HG03520 (cell line): ENCODE measurements around the gene SNX9.

ENCODE experiments used
- ATAC-seq: cut with Tn5 transposase; IDR thresholded peaks from one replicate; pipeline ENCODE4 v1.9.1; 2021; ENCODE audit warnings: mild to moderate bottlenecking, moderate library complexity; ENCODE audit not compliant: unreplicated experiment

The SNX9 gene

DNA sequence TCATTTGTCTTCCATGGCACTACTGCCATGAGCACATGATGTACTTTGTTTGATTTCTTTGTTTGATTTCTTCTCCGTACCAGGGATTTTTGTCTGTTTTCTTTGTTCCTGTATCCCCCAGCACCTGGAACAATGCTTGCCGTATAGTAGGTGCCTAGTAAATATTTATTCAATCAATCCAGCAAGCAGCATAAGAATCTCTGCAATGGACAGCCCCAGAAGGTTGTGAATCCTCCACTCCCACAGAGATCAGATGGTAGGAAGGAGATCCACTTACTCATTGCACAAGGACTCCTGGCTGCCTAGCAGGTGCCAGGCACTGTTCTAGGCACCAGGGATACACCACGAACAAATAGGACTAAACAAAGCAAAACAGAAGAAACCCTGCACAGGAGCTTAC is 151.9 kb downstream of the SNX9 start:
- no peak for ATAC-seq

DNA sequence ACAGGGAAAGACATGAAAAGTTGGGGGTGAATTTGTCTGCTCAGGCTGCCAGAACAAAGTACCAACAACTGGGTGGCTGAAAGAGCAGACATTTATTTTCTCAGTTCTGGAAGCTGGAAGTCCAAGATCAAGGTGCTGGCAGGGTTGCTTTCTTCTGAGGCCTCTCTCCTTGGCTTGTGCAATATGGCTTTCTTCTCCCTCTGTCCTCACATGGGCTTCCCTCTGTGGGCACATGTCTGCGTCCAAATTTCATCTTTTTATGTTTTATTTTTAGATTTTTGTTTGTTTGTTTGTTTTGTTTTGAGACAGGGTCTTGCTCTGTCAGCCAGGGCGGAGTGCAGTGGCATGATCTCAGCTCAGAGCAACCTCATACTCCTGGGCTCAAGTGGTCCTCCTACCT is 152.4 kb downstream of the SNX9 start:
- no peak for ATAC-seq

DNA sequence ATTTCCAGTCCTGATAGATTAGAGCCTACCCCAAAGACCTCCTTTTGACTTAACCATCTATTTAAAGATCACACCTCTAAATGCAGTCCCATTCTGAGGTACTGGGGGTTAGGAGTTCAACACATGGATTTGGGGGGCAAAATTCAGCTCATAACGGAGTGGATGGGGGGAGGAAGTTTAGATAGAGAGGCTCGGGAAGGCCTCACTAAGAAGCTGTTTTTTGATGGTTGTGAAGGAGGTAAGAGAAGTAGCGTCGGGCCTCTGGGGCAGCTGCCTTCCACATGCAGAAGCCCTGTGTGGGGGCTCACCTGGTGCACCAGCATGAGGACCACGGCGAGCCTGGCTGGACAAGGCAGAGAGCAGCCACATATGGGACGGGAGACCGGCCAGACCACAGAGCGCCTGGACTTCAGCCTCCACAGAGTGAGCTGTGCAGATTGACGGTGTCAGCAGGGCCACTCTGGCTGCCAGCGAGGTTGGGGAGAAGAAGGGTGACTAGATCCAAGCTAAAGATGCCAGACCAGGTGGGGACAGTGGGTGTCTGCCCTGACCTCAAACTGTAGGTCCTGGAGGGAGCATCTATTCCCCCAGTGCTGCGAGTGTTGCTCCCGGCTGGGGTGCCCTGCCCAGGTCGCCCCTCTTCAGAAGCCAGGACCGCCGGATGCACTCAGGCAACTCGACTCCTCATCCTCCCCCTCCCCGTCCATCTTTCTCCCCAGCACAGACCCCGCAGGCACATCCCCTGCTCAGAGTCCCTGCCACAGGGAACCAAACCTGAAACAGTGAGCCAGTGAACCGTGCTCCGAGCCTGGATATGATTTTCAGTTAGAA is 153.5 kb downstream of the SNX9 start:
- no peak for ATAC-seq

DNA sequence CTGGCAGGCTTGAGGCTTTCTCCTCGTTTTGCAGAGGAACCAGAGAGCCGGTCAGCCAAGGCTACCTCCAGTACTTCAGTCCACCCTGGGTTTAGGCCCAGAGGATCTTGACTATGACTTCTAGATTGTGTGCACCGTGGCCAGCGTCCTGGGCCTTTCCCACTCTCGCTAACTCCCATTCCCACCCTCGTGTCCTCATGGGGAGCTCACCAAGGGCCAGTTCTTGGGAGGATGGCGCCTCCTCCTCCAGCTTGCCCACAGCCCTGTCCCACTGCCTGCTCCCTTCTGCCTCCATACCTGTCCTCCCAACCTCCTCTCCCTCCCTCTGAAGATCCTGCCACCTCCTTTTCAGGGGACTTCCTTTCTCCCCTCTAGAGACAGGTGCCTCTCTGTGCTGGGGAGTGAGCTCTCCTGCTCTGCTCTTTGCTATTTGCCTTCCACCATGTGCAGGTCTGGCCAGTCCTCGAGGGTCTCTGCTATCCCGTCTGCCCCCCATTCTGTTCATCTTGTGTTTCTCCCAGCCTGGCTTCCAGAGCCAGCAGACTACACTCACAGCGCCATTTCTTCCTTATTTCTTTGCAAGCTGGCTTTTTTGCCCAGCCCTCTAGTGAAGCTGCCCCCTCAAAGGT is 154.2 kb downstream of the SNX9 start:
- no peak for ATAC-seq

DNA sequence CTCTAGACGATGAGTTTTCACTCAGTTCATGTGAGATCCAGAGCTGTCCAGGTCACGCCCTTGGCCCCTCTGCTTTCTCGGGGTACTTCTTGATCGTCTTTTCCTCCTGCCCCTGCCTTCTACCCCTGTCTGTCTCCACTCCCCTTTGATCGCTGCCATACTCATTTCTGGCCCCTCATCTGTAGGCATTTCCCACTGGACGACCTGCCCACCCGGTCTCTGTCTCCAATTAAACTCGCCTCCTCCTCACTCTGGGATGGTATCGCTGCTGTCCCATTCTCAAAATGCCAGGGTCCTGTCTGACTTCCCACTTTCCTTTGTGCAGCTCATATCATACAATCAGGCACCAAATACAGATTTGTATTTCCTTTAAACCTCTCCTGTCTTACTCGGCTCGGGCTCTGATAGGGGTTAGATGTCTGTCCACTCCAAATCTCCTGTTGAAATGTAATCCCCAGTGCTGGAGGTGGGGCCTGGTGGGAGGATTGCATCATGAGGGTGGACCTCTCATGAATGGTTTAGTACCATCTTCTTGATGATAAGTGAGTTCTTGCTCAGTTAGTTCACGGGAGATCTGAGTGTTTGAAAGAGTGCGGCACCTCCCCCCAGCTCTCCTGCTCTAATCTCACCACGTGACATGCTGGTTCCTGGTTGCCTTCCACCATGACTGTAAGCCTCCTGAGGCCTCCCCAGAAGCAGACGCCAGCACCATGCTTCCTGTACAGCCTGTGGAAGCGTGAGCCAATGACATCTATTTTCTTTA is 155.2 kb downstream of the SNX9 start:
- ATAC-seq, result no peak

DNA sequence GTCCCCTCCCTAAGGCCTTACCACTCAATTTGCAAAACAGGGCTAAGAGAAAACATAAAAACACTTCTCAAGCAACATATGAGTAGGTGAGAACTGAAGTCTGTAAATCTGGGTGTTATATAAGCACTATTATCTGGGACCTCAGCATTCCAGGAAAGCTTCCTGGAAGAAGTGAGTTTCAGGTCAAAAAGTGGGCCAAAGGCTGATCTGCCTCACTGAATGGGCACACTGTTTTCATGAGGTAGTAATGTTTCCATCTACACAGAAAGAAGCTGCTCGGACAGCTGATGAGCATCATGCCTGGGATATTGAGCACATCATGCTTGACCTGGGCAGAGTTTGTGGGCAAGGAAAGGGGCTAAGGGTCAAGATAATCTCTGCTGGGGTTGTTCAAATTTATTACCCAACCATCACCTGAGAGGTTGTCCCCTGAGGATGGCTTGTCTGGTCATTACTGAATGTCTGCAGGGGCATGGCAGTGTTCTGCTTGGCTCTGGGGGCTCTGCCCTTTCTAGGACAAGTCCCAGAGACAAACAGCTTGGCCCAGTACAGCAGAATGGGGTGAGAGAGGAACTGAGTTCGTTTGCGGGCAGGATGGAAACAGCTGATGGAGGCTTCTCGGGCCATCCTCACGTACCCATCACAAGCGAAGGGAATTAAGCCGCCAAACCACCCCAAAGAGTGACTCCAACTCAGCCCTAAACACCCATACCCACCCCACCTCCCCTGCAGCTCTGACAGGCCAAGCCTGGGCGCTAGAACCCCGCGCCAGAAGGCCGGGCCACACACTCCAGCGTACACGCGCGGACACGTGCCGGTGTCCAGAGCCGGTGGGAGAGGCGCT is 157.5 kb downstream of the SNX9 start:
- no peak for ATAC-seq

DNA sequence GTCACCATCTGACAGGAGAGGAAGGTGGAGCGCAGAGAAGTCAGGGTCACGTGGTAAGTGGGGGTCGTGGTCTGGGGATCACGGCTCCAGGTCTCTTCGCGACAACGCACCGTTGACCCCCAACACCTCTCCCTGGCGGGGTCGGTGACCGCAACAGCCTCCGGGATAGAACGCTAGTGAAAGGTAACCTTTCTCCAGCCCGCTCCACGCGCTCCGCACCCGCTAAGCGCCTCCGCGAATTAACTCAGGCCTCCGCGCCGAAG is 158.0 kb downstream of the SNX9 start:
- peak; percentile 13 for ATAC-seq

DNA sequence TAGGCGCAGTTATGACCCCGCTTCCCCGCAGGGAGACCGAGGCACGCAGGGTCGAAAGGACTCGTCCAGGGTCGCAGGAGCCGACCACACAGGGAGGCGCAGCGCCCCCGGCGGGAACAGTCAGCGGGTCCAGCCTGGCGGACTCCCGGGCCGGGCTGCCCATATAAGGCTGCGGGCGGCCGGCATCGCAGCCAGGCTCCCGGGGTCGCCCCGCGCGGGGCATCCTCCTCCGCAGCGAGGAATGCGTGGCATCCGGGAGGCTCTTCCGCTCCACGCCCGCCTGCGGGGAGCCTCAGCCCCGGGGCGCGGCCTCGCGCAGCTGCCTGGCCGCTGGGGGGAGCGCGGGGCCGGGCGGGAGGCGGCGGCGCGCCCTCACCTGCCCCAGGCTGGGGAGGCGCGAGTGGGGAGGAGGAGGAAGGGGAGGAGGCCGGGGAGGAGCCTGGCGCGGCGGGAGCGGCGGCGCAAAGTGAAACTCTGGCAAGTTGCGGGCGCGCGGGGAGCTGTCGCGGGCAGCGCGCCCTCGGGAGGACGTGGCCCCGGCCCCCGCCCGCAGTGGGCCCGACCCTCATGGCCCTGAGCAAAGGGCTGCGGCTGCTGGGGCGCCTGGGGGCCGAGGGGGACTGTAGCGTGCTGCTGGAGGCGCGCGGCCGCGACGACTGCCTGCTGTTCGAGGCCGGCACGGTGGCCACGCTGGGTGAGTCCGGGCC is 158.5 kb downstream of the SNX9 start, which contains the start of gene SYNJ2:
Gene SYNJ2 (plus strand): TSS at position 469 of the 707 bp plus-strand sequence. CDS start 99 bp downstream, at position 568.
- ATAC-seq, result peak; percentile 70

DNA sequence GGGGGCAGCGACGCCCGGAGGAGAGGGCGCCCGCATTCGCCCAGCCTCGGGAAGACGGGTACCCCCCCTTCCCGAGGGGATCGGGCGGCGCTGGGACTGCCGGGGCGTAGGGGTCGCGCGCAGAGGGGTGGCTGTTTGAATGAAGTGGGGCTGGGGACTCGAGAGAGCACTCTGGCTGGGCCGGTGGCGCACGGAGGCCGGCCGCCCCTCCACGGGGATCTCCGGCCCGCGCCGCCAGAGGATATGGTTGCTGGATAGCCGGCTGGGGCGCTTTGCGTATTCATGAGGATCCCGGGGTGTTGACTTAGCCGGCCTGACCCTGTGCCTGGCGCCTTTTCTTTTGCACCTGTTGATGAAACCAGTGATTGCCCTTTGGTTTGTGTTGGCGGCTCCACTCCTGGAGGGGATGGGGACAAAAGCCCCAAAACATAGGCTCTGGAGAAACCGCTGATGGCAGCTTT is 159.1 kb downstream of the SNX9 start:
- ATAC-seq, result peak; percentile 15

DNA sequence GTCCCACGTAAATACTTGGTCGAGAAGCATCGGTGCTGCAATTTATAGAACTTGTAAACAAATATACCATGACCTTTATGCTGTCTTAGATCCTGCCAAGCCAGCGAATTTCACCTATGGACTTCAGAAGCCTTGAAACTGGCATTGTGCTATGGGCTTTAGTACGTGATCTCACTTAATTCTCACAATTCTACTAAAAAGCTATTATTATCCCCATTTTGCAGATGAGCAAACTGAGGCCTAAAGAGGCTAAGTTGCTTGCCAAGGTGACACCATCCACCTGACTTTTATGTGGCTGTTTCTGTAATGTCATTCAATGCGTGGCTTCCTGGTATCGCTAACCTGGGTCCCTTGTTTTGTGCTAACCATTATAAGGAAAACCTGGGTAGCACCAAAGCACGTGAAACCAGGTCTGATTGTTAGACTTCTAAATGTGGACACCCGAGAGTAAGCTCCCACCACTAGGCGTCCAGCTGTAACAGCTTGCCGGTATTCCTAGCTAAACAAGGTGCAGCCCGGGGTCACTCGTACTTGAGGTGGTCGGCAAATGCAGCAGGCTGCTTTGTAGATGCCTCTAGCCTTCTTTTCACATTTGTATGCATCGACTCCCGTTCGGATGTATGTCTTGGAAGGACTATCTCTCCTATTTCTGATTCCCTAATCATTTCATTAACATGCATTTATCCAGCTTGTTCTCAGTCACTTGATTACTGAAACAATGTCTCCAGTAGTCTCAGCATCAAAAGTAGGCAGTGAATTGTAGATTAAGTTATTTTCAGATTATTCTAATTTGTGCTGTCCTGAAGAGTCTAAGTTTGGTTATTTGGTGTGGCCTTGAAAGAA is 159.7 kb downstream of the SNX9 start:
- no peak for ATAC-seq

DNA sequence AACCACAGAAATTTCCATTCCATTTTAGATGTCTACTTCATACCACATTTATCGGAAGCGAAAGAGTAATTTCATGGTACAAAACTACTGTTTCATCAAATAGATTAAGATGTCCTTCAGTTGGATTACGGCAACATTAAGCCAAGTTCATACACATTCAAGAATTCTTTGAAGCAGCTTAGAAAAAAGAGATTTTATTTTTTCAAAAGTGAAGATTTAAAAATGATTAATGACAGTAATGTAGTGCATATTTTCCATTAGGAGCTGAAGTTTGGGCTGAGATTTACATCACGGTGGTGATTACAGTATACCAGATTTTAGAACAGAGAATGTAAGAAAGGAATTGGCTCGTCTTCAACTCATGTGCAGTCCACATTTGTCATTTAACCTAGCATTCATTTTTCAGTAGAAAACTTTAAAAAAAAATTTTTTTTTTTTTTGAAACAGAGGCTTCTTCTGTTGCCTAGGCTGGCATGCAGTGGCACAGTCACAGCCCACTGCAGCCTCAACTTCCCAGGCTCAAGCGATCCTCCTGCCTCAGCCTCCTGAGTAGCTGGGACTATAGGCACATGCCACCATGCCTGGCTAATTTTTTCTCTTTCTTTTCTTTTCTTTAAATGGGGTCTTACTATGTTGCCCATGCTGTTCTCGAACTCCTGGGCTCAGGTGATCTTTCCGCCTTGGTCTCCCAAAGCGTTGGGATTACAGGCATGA is 160.5 kb downstream of the SNX9 start:
- no peak for ATAC-seq

DNA sequence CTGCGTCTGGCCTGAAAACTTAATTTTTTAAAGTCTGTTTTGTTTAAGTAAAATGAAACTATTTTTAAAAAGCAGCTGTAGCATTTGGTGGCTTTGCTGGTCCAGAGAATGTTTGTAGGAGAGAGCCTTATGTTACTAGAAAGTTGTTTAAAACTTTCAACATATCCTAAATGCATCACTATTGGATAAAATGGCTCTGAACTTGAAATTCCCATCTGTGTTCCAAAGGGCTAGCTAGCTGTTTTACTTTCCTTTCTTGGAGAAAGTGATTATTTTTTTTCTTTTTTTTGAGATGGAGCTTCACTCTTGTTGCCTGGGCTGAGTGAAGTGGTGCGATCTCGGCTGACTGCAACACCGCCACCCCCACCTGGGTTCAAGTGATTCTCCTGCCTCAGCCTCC is 161.1 kb downstream of the SNX9 start:
- no peak for ATAC-seq

DNA sequence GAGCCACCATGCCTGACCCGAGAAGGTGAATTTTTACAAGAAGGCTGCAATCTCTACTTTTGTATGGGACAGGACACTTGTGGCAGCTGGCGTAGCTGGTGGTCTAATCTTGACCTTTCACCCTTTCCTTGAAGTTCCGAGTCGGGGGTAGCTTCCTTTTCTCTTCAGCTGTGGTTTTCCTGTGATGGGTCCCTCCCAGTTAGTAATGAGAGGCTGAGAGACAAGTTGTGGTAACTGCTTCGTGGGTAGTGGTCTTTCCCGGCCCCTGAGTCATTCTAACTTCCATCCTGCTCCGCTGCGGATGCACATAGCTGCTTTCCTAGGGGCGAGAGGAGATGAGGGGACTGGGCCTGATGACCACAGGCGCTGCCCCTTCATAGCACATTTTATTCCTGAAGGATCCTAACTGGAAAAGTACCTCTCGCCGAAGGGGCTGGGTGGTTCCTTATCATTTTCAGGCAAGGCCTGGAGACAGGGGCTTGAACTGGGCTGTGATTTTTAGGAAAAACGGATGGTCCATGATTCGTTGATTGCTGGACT is 161.7 kb downstream of the SNX9 start:
- no peak for ATAC-seq

DNA sequence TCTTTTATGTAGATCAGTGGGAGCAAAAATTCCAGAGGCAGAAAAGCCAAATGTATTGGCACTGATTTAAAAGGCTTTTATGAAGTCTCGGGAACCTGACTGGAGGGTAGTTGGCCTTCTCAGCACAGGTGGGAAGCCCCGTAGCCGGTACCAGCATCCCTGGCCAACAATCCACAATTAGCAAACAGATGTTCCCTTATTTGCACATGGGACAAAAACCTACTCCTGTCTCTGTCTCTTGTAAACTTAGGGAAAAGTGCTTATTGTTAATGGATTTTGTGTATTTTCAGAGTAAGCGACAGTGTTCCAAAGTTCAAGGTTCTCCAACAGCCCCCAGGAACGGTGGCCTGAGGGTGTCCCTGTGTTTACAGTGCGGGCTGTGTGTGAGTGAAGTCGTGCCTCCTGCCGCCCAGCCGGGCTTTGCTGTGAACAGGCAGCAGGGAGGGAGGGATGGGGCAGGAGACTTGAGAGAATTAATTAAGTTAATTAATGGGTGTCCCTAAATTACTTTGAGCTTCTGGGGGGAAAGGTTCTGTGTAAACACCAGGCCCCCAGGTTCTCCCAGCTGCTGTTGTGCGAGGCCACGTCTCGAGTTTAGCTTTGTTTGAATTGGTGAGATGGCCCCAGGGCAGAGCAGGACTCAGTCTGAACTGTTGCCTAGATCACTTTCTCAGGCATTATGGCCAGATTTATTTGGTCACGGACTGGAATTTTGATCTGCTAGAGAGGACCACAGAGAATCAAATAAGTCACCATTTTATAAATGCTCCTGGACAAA is 162.5 kb downstream of the SNX9 start:
- no peak for ATAC-seq

DNA sequence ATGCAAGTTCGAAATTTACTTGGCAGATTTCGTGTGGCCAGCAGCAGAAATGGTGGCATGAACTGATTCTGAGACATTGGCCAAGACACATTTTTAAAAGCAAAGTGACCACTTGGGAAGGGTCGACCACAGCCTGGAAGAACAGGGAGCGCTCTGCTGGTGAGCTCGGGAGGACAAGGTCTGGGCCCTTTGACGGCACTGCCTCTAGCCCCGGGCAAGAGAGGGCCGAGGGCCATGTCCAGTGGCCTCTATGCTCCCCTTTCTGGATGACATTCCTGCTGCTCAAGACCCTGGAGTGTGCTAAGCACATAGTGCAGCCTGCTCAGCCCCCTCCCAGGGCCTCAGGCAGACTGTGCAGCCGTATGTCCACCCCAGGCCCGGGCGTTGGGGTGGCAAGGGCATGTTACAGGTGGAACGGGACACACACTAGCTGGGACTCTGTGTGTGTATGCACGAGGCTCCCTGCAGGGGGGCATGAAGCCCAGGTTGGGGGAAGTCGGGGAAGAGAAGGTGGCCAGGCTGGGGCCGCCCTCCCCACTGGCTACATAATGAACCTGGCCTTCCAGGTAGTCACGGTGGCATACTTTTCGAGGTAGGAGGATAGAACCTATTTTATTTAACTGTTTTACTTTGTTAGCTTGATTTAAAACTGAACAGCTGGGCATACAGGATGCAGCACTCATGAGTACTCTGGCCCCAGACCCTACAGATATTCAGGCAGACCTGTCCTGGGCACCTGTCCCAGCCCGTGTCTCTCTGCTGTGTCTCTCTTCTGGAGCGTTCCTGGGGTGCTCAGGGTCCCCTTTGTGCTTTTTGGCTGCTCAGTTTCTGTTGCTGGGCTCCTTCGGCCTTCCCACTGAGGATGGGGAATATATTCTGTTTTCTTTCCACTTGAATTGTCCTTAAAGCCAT is 165.0 kb downstream of the SNX9 start:
- no peak for ATAC-seq

DNA sequence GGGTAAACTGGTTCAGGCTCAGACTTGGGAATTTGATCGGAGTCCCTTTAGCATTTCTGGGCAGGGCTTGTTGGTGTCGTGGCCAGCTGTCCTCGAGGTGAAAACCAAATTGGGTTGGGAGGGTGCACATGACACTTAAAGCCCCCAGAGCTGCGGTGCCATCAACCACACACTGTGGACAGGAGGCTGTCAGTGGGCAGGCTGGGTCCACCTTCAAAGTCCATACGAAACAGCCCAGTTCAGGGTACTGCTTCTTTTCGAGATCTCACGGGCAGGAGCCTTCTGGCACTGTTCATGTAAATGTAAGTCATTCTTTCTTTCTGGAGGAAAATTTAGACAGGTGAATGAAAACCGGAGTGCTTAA is 165.6 kb downstream of the SNX9 start:
- ATAC-seq, result no peak
